Upper lobe of right lung (tissue), 1 donor: ENCODE data around the gene MARK4. TPM values are rescaled to one million over a fixed set of nuclear protein-coding genes. Genes with fewer than 3 reads are reported as not detected.

ENCODE experiments used
- ATAC-seq: fragments of 200-7000 bp; cut with Tn5 transposase; one replicate; pipeline ENCODE4 v1.9.1; 2020; ENCODE audit warnings: mild to moderate bottlenecking, moderate library complexity
- DNase-seq: peaks from one replicate; pipeline ENCODE4 v3.0.0-alpha.2; 2020
- H3K27ac ChIP-seq: fragments of 200-600 bp; one replicate; pipeline ENCODE4 v1.8.0; 2022
- H3K27me3 ChIP-seq: fragments of 200-600 bp; one replicate; pipeline ENCODE4 v1.8.0; 2022; ENCODE audit warnings: mild to moderate bottlenecking
- H3K36me3 ChIP-seq: fragments of 200-600 bp; one replicate; pipeline ENCODE4 v1.8.0; 2022
- H3K4me1 ChIP-seq: fragments of 200-600 bp; one replicate; pipeline ENCODE4 v1.8.0; 2022
- H3K4me3 ChIP-seq: fragments of 200-600 bp; one replicate; pipeline ENCODE4 v1.8.0; 2022; ENCODE audit warnings: mild to moderate bottlenecking
- H3K9me3 ChIP-seq: fragments of 200-600 bp; one replicate; pipeline ENCODE4 v1.8.0; 2022
- intact Hi-C: fragments of 100-400 bp; cut with DNase I; formaldehyde crosslinking; loops from one replicate; pipeline ENCODE4 v1.11.0; 2022
- total RNA-seq: library from RNA; stranded (reverse); fragmentation: NEBNext Ultra II Directional; extraction: Animal tissue kit (Norgen Biotek cat#: 25700); gene quantifications from one replicate; pipeline ENCODE4 v1.2.1, GENCODE V29; 2021
- TF ChIP-seq, protein P1 (sequence below): fragments of 200-600 bp; IDR thresholded peaks from one replicate; pipeline ENCODE4 v1.8.0; 2022; ENCODE audit warnings: antibody characterized with exemption
- donor health status: DM: no; HTN: yes; CAD: no; lungs with severe emphysema.

The MARK4 gene
- total RNA-seq, 1 donor from 2014 or later: 30.0 TPM

DNA sequence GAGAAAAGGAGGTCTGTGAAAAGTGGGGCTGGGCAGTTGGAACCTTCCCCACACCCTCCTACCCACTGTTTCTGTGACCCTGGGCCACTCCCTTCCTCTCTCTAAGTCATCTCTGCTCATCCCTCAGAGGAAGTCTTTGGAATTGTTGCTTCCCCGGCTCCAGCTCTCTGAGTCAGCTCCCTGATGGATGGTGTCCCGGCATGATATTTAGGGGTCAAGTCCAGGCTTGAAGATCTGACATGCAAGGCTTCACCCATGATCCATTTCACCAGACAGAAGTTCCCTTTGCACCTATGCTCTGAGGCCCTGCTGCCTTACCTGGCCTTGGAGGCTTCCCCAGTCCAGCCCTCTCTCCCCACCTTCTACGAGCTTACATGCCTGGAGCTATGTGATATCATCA is 19.2 kb upstream of the MARK4 start:
- no peak for DNase-seq
- H3K4me1 ChIP-seq: no peaks in the 10 kb centered on the region
- ATAC-seq: no peak
- intact Hi-C loops: no loop called here
- H3K36me3 ChIP-seq: no peaks in the 10 kb centered on the region
- no peak overlapping the region for H3K4me3 ChIP-seq
- no peak overlapping the region for H3K27ac ChIP-seq
- no peaks in the 10 kb centered on the region for H3K9me3 ChIP-seq
- TF ChIP-seq, protein P1, sequence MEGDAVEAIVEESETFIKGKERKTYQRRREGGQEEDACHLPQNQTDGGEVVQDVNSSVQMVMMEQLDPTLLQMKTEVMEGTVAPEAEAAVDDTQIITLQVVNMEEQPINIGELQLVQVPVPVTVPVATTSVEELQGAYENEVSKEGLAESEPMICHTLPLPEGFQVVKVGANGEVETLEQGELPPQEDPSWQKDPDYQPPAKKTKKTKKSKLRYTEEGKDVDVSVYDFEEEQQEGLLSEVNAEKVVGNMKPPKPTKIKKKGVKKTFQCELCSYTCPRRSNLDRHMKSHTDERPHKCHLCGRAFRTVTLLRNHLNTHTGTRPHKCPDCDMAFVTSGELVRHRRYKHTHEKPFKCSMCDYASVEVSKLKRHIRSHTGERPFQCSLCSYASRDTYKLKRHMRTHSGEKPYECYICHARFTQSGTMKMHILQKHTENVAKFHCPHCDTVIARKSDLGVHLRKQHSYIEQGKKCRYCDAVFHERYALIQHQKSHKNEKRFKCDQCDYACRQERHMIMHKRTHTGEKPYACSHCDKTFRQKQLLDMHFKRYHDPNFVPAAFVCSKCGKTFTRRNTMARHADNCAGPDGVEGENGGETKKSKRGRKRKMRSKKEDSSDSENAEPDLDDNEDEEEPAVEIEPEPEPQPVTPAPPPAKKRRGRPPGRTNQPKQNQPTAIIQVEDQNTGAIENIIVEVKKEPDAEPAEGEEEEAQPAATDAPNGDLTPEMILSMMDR: no peak
- peaks cover 24% of the 10 kb centered on the region for H3K27me3 ChIP-seq

DNA sequence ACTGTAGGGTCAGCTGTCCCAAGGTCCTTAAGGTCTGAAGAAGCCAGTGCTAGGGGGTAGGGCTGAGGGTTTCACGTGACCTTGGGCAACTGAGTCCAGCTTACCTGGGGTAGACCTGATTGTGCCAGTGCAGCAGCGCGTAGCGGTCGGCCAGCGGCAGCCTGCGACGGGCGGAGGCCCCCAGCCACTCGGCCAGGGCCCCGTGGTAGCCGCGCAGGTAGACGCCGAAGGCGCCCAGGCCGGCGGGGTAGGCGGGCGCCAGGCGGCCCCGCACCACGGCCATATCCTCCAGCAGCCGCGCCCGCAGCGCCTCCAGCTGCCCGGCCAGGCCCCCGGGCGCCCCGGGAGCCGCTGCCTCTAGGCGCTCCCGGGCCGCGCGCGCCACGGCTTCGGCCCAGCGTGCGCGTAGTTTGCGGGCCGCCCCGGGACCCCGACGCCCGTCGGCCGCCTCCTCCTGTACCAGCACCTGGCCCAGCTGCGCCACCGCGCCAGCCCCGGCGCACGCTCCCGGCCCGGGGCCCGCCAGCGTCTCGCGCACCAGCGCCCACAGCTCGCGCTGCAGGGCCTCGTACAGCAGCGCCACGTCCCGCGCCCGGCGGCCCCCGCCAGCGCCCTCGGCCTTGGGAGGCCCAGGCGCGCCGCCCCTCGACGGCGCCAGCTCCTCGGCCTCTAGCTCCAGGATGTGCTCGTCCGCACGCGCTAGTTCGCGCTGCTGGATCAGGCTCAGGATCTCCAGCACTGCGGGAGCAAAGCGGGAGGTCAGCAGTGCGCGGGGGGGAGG is 16.8 kb upstream of the MARK4 start:
- intact Hi-C loops: no loop called here
- H3K27me3 ChIP-seq: peaks cover 24% of the 10 kb centered on the region
- DNase-seq: no peak
- H3K36me3 ChIP-seq: no peaks in the 10 kb centered on the region
- no peak overlapping the region for H3K27ac ChIP-seq
- ATAC-seq: no peak
- TF ChIP-seq, protein P1: no peak
- H3K9me3 ChIP-seq: no peaks in the 10 kb centered on the region
- no peaks in the 10 kb centered on the region for H3K4me1 ChIP-seq
- no peak overlapping the region for H3K4me3 ChIP-seq

DNA sequence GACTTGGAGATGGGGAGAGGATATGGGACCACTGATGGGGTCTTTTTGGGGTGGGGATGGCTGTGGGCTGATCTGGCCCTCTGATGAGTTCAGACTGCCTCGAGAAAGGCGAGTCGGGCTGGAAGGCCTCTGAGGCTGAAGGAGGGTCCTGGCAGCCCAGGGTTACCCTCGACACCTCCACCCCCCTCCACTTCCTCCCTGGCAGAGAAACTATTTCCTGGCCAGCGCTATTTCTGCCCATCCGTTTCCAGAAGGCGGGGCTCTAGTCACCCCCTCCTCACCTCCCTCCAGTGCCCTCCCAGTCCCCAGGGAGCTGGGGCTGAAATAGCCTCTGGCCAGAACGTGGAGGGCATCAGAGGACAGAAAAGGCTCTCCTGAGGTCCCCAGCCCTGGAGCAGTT is 15.6 kb upstream of the MARK4 start:
- H3K4me1 ChIP-seq: no peaks in the 10 kb centered on the region
- no peak for ATAC-seq
- TF ChIP-seq, protein P1: no peak
- no peaks in the 10 kb centered on the region for H3K9me3 ChIP-seq
- no peaks in the 10 kb centered on the region for H3K36me3 ChIP-seq
- H3K4me3 ChIP-seq: no peak overlapping the region
- intact Hi-C loops: no loop called here
- no peak overlapping the region for H3K27ac ChIP-seq
- H3K27me3 ChIP-seq: peaks cover 24% of the 10 kb centered on the region
- DNase-seq: no peak

DNA sequence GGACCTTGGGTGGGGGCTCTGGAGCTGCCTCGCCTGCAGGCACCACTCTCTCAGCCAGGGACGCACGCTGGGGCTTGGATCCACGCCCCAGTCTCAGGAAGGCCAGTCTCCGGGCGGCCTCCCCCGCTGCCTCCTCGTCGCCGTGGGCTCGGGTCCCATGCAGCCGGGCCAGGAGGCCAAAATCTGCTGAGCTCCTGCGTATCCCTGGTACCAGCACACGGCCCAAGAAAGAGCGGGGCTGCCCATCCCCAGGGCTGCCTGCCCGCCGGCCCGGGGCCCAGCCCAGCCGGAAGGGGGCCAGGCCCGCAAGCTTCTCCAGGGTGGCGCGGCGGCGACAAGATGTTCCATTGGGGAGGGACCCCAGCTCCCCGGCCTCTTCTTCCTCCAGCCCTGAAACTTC is 12.5 kb upstream of the MARK4 start:
- ATAC-seq: no peak
- no peak for DNase-seq
- Histone ChIP-seq H3K27ac (no peak overlapping the region), H3K27me3 (peaks cover 14% of the 10 kb centered on the region), H3K4me3 (no peak overlapping the region), H3K9me3 (no peaks in the 10 kb centered on the region), H3K36me3 (no peaks in the 10 kb centered on the region), H3K4me1 (no peaks in the 10 kb centered on the region)
- TF ChIP-seq, protein P1: no peak
- intact Hi-C loops: no loop called here

DNA sequence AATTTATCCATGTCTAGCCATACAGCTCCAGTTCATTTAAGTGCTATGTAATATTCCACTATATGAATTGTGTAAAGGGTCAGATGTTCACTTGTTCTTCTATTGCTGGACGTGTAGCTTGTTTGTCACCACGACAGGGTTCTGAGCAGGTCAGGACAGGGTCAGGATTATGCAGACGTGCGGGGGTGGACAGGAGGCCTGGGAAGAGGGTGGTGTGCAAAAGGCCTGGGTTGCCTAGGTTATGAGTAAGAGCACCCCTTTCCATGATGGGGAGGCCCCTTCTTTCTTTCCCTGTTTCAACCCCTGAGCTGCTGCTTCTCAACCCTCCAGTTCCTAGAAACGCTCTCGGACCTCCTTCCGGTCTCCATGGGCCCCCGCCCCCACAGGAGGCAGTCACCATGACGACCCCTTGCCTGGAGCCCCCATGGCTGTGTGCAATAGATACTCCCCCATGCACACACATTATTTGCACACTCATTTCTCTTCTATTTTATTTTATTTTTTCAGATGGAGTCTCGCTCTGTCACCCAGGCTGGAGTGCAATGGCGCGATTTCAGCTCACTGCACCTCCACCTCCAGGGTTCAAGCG is 7.8 kb upstream of the MARK4 start:
- Histone ChIP-seq H3K4me3 (no peak overlapping the region), H3K9me3 (no peaks in the 10 kb centered on the region), H3K27ac (no peak overlapping the region), H3K27me3 (no peaks in the 10 kb centered on the region), H3K4me1 (no peaks in the 10 kb centered on the region), H3K36me3 (no peaks in the 10 kb centered on the region)
- intact Hi-C loops: no loop called here
- ATAC-seq (no peak), DNase-seq (no peak)
- TF ChIP-seq, protein P1: no peak
